ENCODE data around the gene ZNF587. TPM values are rescaled to one million over a fixed set of nuclear protein-coding genes. Genes with fewer than 3 reads are reported as not detected.
A peak's percentile ranks its signal among the peaks of the same experiment; 100 is the strongest.
"Not testable (repeated sequence)": the region's sequence is repeated elsewhere in the genome, so short reads cannot be mapped to it uniquely, and the experiment has no call there.

Gene ZNF587
- total and polyA plus RNA-seq, 5 donors from 2014 or later = 2.7 to 45.3 (median 4.2) TPM

GRCh38 chr19:57812226-57812625 lies 37.4 kb upstream of the ZNF587 start:
- ATAC-seq (ENCODE audit: low read depth in 2 of 2) = no peak
- Mint-ChIP-seq H3K4me1 (peaks cover 12 to 56% (median 31%) of the 10 kb centered on the region in 4 donors), H3K9me3 (peaks cover 0 to 6% (median 0%) of the 10 kb centered on the region in 7 donors), H3K27ac (peak overlapping the region in 1 of 3 donors; percentile 16), H3K4me3 (peak overlapping the region; percentile 10 to 99 (median 66)), H3K36me3 (peaks cover 28% of the 10 kb centered on the region), H3K27me3 (no peaks in the 10 kb centered on the region)
- H3K36me3 ChIP-seq (ENCODE audit: control insufficient read depth, insufficient read depth, low read length) = peaks cover 33% of the 10 kb centered on the region
- no peaks in the 10 kb centered on the region for H3K27me3 ChIP-seq (ENCODE audit: control insufficient read depth, insufficient read depth, low read length)
- H3K27ac ChIP-seq (ENCODE audit: insufficient read depth, low read length, poor library complexity, severe bottlenecking) = no peak overlapping the region
- peak in 1 of 3 donors; percentile 16 for DNase-seq
- no peak overlapping the region for H3K4me3 ChIP-seq (ENCODE audit: low read depth, low read length)
- H3K4me1 ChIP-seq (ENCODE audit: control insufficient read depth, insufficient read depth, low read length, poor library complexity, severe bottlenecking) = peaks cover 29% of the 10 kb centered on the region
- no peaks in the 10 kb centered on the region for H3K9me3 ChIP-seq (ENCODE audit: control insufficient read depth in 2 of 2, low read length in 2 of 2)

DNA sequence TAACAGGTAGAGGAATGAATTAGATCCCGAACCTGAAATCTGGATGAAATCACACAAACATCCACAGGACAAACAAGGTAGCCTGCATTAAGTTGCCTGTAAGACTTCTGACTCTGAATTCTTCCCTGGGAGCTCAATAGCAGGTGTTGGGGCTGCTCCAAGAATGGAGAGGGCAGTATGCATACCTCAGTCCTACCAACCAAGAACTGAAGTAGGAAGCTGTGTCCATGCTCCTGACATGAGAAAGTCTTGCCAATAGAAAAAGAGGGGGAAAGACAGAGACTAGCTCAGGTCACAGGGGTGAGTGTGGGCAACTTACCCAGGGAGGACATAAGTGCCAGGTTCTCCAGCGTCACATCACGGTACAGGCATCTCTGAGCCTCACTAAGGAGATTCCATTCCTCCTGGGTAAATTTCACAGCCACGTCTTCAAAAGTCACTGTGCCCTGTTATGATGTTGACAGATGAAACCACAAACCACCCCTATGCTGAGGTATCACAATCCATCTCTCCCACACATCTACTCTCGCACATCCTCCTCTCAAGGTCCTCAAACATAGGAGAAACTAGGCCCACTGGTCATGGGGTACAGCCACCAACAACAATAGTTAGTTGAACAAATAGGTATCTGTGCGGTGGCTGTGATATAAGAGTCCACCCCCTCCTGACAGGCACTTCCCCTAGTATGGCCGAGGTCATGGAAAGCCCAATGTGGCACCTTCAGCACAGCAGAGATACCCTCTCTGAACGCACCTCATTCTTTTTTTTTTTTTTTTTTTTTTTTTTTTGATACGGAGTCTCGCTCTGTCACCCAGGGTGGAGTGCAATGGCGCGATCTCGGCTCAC lies 36.5 kb upstream of the ZNF587 start:
- peaks cover 22% of the 10 kb centered on the region for H3K36me3 Mint-ChIP-seq
- H3K27me3 ChIP-seq (ENCODE audit: control insufficient read depth, insufficient read depth, low read length); H3K9me3 ChIP-seq (ENCODE audit: control insufficient read depth in 2 of 2, low read length in 2 of 2); H3K27me3 Mint-ChIP-seq; DNase-seq; H3K9me3 Mint-ChIP-seq; H3K4me3 ChIP-seq (ENCODE audit: low read depth, low read length); ATAC-seq (ENCODE audit: low read depth in 2 of 2); H3K27ac ChIP-seq (ENCODE audit: insufficient read depth, low read length, poor library complexity, severe bottlenecking): not testable (repeated sequence)
- H3K36me3 ChIP-seq (ENCODE audit: control insufficient read depth, insufficient read depth, low read length) = peaks cover 23% of the 10 kb centered on the region
- H3K4me1 ChIP-seq (ENCODE audit: control insufficient read depth, insufficient read depth, low read length, poor library complexity, severe bottlenecking) = peaks cover 29% of the 10 kb centered on the region
- peak overlapping the region; percentile 16 to 97 (median 50) for H3K27ac Mint-ChIP-seq
- H3K4me3 Mint-ChIP-seq = peak overlapping the region; percentile 80 to 99 (median 97)
- H3K4me1 Mint-ChIP-seq = peaks cover 12 to 56% (median 29%) of the 10 kb centered on the region in 4 donors

- Histone ChIP-seq H3K4me1 (ENCODE audit: control insufficient read depth, insufficient read depth, low read length, poor library complexity, severe bottlenecking) (peaks cover 29% of the 10 kb centered on the region), H3K27ac (ENCODE audit: insufficient read depth, low read length, poor library complexity, severe bottlenecking) (peak overlapping the region; percentile 78), H3K9me3 (ENCODE audit: control insufficient read depth in 2 of 2, low read length in 2 of 2) (no peaks in the 10 kb centered on the region), H3K27me3 (ENCODE audit: control insufficient read depth, insufficient read depth, low read length) (no peaks in the 10 kb centered on the region), H3K4me3 (ENCODE audit: low read depth, low read length) (peak overlapping the region; percentile 90), H3K36me3 (ENCODE audit: control insufficient read depth, insufficient read depth, low read length) (peaks cover 18% of the 10 kb centered on the region)
- H3K36me3 Mint-ChIP-seq = peaks cover 18% of the 10 kb centered on the region
- H3K4me1 Mint-ChIP-seq = peaks cover 12 to 58% (median 32%) of the 10 kb centered on the region in 4 donors
- DNase-seq (no peak), ATAC-seq (ENCODE audit: low read depth in 2 of 2) (no peak)
- H3K4me3 Mint-ChIP-seq = peak overlapping the region; percentile 96 to 99 (median 98)
- peaks cover 0 to 6% (median 0%) of the 10 kb centered on the region in 7 donors for H3K9me3 Mint-ChIP-seq
- H3K27me3 Mint-ChIP-seq = no peaks in the 10 kb centered on the region
- peak overlapping the region; percentile 93 to 97 (median 95) for H3K27ac Mint-ChIP-seq
Observed at GRCh38 chr19:57813919-57814504, 35.6 kb upstream of the ZNF587 start.

GRCh38 chr19:57814505-57815246 lies 35.0 kb upstream of the ZNF587 start, which contains the start of gene ZNF552:
Gene ZNF552, minus strand, starts transcription at chr19:57814913. Its CDS starts 170 bp downstream, at chr19:57814743.
- peaks cover 30% of the 10 kb centered on the region for H3K4me1 ChIP-seq (ENCODE audit: control insufficient read depth, insufficient read depth, low read length, poor library complexity, severe bottlenecking)
- H3K27ac ChIP-seq (ENCODE audit: insufficient read depth, low read length, poor library complexity, severe bottlenecking) = peak within 1 kb of the TSS; percentile 78
- peaks cover 16% of the 10 kb centered on the region for H3K36me3 Mint-ChIP-seq
- H3K4me1 Mint-ChIP-seq = peaks cover 17 to 58% (median 33%) of the 10 kb centered on the region in 4 donors
- H3K27ac Mint-ChIP-seq = peak within 1 kb of the TSS; percentile 93 to 97 (median 95)
- no peaks in the 10 kb centered on the region for H3K27me3 ChIP-seq (ENCODE audit: control insufficient read depth, insufficient read depth, low read length)
- peak within 1 kb of the TSS; percentile 96 to 99 (median 98) for H3K4me3 Mint-ChIP-seq
- no peaks in the 10 kb centered on the region for H3K9me3 ChIP-seq (ENCODE audit: control insufficient read depth in 2 of 2, low read length in 2 of 2)
- peak within 1 kb of the TSS; percentile 90 for H3K4me3 ChIP-seq (ENCODE audit: low read depth, low read length)
- ATAC-seq (ENCODE audit: low read depth in 2 of 2) (peak; percentile 83 to 87), DNase-seq (peak; percentile 73 to 91 (median 79))
- no peaks in the 10 kb centered on the region for H3K27me3 Mint-ChIP-seq
- peaks cover 0 to 6% (median 0%) of the 10 kb centered on the region in 7 donors for H3K9me3 Mint-ChIP-seq
- H3K36me3 ChIP-seq (ENCODE audit: control insufficient read depth, insufficient read depth, low read length) = peaks cover 11% of the 10 kb centered on the region

DNA sequence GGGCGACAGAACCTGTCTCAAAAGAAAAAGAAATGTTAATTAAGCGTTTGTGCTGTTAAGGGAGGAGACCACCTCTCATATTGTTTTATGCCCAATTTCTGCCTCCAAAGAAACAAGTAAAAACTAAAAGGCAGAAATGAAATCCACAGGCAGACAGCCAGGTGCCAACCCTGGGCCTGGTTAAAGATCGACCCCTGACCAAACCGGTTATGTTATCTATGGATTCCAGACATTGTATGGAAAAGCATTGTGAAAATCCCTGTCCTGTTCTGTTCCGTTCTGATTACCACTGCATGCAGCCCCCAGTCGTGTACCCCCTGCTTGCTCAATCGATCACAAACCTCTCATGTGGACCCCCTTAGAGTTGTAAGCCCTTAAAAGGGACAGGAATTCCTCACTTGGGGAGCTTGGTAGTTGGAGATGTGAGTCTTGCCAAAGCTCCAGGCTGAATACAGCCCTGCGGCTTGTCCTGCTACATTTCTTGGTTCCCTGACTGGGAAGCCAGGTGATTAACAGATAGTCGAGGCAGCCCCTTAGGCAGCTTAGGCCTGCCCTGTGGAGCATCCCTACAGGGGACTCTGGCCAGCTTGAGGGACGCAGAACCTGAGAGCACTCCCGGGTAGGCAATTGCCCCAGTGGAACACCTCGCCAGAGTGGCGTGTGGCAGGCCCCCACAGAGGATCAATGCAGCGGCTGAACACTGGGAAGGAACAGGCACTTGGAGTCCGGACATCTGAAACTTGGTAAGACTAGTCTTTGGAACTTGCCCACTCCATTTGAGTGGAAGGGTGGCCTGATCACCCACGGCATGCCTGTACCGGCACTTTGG lies 34.2 kb upstream of the ZNF587 start:
- H3K36me3 ChIP-seq (ENCODE audit: control insufficient read depth, insufficient read depth, low read length) = peaks cover 4% of the 10 kb centered on the region
- H3K27me3 ChIP-seq (ENCODE audit: control insufficient read depth, insufficient read depth, low read length) = no peaks in the 10 kb centered on the region
- H3K9me3 ChIP-seq (ENCODE audit: control insufficient read depth in 2 of 2, low read length in 2 of 2) = no peaks in the 10 kb centered on the region
- no peak for ATAC-seq (ENCODE audit: low read depth in 2 of 2)
- H3K4me1 ChIP-seq (ENCODE audit: control insufficient read depth, insufficient read depth, low read length, poor library complexity, severe bottlenecking) = peaks cover 38% of the 10 kb centered on the region
- Mint-ChIP-seq H3K36me3 (peaks cover 9% of the 10 kb centered on the region), H3K4me3 (peak overlapping the region; percentile 96 to 99 (median 98)), H3K27me3 (no peaks in the 10 kb centered on the region), H3K9me3 (peaks cover 0 to 6% (median 0%) of the 10 kb centered on the region in 7 donors), H3K4me1 (peaks cover 22 to 58% (median 40%) of the 10 kb centered on the region in 4 donors), H3K27ac (peak overlapping the region; percentile 76 to 97 (median 95))
- H3K27ac ChIP-seq (ENCODE audit: insufficient read depth, low read length, poor library complexity, severe bottlenecking) = peak overlapping the region; percentile 78
- DNase-seq = no peak
- peak overlapping the region; percentile 90 for H3K4me3 ChIP-seq (ENCODE audit: low read depth, low read length)

DNA sequence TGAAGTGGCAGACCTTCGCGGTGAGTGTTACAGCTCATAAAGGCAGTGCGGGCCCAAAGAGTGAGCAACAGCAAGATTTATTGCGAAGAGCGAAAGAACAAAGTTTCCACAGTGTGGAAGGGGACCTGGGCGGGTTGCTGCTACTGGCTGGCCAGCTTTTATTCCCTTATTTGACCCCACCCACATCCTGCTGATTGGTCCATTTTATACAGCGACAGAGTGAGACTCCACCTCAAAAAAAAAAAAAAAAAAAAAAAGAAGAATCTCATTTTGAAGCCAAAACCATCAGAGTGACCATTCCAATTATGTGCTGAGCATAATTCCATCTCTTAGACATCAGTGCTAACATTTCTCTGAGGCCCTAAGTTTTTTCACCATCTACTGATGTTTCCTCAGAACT lies 33.0 kb upstream of the ZNF587 start:
- Mint-ChIP-seq H3K27me3 (no peaks in the 10 kb centered on the region), H3K4me3 (peak overlapping the region in 2 of 4 donors; percentile 5 to 99), H3K27ac (peak overlapping the region in 1 of 3 donors; percentile 82), H3K4me1 (peaks cover 18 to 64% (median 44%) of the 10 kb centered on the region in 4 donors), H3K36me3 (peaks cover 9% of the 10 kb centered on the region), H3K9me3 (peaks cover 0 to 6% (median 0%) of the 10 kb centered on the region in 7 donors)
- Histone ChIP-seq H3K27me3 (ENCODE audit: control insufficient read depth, insufficient read depth, low read length) (no peaks in the 10 kb centered on the region), H3K4me3 (ENCODE audit: low read depth, low read length) (no peak overlapping the region), H3K36me3 (ENCODE audit: control insufficient read depth, insufficient read depth, low read length) (no peaks in the 10 kb centered on the region), H3K9me3 (ENCODE audit: control insufficient read depth in 2 of 2, low read length in 2 of 2) (no peaks in the 10 kb centered on the region), H3K4me1 (ENCODE audit: control insufficient read depth, insufficient read depth, low read length, poor library complexity, severe bottlenecking) (peaks cover 42% of the 10 kb centered on the region), H3K27ac (ENCODE audit: insufficient read depth, low read length, poor library complexity, severe bottlenecking) (no peak overlapping the region)
- no peak for DNase-seq
- no peak for ATAC-seq (ENCODE audit: low read depth in 2 of 2)

All from CD4-positive, CD25-positive, alpha-beta regulatory T cell (primary cell).